A673 (cell line): ENCODE measurements around the gene NDC1.

ENCODE experiments used
- EZH2 ChIP-seq: fragments of 200-600 bp; sonication (generic); IDR thresholded peaks from 2 replicates; pipeline ENCODE4 v1.6.1; 2017; ENCODE audit warnings: borderline replicate concordance, low read depth, mild to moderate bottlenecking, mixed read lengths, antibody characterized with exemption, low read length; ENCODE audit not compliant: poor library complexity, severe bottlenecking
- TF ChIP-seq, protein P1 (sequence below): fragments of 300-800, 200-600 bp; sonication (generic); conservative IDR thresholded peaks from 2 replicates; pipeline ENCODE4 v1.5.1; 2017; ENCODE audit warnings: low read depth, mild to moderate bottlenecking, antibody characterized with exemption, low read length, moderate library complexity, mixed read lengths

DNA sequence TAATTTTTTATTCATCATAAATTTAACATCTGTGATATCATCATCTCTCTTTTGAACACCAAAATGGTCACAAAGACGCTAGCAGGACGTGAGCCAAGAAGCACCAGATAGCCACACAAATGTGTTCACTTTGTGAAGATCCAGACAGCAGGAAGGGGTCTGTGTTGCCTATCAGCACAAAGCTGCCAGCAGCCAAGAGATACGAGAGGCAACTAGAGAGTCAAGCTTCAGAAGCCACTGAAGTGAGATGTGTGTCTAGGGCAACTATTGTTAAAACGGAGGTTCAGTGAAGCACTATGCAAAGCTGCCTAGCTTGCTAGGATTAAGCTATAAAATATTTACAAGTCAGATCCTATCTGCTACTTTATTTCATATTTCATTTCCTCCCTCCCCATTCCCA, 45.3 kb downstream of the NDC1 start:
- TF ChIP-seq EZH2, result no peak
- TF ChIP-seq, protein P1, sequence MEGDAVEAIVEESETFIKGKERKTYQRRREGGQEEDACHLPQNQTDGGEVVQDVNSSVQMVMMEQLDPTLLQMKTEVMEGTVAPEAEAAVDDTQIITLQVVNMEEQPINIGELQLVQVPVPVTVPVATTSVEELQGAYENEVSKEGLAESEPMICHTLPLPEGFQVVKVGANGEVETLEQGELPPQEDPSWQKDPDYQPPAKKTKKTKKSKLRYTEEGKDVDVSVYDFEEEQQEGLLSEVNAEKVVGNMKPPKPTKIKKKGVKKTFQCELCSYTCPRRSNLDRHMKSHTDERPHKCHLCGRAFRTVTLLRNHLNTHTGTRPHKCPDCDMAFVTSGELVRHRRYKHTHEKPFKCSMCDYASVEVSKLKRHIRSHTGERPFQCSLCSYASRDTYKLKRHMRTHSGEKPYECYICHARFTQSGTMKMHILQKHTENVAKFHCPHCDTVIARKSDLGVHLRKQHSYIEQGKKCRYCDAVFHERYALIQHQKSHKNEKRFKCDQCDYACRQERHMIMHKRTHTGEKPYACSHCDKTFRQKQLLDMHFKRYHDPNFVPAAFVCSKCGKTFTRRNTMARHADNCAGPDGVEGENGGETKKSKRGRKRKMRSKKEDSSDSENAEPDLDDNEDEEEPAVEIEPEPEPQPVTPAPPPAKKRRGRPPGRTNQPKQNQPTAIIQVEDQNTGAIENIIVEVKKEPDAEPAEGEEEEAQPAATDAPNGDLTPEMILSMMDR, result no peak
